ENCODE results near the gene SMARCAD1.

Gene SMARCAD1, protein sequence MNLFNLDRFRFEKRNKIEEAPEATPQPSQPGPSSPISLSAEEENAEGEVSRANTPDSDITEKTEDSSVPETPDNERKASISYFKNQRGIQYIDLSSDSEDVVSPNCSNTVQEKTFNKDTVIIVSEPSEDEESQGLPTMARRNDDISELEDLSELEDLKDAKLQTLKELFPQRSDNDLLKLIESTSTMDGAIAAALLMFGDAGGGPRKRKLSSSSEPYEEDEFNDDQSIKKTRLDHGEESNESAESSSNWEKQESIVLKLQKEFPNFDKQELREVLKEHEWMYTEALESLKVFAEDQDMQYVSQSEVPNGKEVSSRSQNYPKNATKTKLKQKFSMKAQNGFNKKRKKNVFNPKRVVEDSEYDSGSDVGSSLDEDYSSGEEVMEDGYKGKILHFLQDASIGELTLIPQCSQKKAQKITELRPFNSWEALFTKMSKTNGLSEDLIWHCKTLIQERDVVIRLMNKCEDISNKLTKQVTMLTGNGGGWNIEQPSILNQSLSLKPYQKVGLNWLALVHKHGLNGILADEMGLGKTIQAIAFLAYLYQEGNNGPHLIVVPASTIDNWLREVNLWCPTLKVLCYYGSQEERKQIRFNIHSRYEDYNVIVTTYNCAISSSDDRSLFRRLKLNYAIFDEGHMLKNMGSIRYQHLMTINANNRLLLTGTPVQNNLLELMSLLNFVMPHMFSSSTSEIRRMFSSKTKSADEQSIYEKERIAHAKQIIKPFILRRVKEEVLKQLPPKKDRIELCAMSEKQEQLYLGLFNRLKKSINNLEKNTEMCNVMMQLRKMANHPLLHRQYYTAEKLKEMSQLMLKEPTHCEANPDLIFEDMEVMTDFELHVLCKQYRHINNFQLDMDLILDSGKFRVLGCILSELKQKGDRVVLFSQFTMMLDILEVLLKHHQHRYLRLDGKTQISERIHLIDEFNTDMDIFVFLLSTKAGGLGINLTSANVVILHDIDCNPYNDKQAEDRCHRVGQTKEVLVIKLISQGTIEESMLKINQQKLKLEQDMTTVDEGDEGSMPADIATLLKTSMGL

DNA sequence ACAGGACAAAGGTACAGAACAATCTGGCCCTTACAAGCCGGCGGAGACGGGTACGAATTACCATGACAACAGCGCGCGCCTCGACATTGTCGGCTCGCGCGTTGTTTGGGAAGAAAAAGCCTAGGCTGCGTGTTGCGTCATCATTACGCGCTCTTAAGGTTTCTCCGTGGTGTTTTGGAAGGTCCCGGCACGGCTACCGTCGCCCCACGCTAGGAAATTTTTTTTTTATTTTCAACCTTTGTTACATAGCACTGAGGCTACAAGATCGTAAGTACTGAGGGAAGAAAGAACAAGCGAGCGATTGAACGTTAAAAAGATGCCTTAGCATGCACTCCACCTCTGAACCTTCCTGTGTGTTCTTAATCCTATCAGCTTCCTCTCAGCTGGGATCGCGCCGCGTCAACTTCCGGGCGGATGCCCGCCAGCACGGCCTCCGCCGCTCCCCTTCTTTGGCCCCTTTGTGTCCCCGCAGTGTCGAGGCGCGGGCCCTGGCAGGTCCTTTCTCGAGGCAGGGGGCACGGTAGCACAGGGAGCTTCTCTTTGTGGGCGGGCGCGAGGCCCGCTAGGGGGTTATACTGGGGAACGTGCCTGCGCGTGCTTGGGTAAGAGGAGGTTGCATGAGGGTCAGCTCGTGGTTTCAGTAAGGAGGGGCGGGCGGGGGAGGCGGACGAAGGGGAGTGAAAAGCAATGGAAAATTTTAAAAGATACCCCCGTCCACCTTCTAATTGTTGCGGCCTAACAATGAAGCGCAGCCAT, at the start of gene SMARCAD1:
SMARCAD1 (plus strand) TSS at position 397 of the 756 bp plus-strand sequence. CDS start 530 bp downstream, outside the sequence.
- peak; percentile 81 to 85 for DNase-seq

DNA sequence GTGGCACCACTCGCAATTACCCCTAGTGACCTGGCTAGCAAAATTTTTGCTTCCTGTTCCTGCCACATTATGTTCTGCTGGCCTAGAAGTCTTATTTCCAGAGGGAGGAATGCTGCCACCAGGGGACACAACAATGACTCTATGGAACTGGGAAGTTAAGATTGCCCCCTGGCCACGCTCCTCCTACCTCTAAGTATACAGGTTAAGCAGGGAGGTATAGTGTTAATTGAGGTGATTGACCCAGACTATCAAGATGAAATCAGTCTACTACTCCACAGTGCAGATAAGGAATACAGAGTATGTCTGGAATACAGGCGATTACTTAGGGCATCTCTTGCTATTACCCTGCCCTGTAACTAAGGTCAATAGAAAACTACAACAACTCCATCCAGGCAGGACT, 48.8 kb upstream of the SMARCAD1 start:
- DNase-seq, result no peak

GRCh38 chr4:94159790-94160189, 47.9 kb upstream of the SMARCAD1 start:
- no peak for DNase-seq

DNA sequence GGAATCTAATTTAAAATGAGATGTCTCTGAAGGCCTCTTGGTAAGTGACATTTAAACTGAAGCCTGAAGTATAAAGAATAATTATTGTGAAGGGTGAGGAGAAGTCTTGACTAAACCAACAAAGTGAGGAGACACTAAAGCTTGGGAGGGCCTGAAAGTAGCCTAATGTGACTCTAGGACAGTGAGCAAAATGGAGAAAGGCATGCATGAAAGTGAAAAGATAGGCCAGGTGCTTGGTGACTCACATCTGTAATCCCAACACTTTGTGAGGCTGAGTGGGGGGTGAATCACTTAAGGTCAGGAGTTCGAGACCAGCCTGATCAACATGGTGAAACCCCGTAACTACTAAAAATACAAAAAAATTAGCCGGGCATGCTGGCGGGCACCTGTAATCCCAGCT, 46.9 kb upstream of the SMARCAD1 start:
- no peak for DNase-seq

- DNase-seq, result no peak
Measured at GRCh38 chr4:94165256-94165655, 42.4 kb upstream of the SMARCAD1 start.

DNA sequence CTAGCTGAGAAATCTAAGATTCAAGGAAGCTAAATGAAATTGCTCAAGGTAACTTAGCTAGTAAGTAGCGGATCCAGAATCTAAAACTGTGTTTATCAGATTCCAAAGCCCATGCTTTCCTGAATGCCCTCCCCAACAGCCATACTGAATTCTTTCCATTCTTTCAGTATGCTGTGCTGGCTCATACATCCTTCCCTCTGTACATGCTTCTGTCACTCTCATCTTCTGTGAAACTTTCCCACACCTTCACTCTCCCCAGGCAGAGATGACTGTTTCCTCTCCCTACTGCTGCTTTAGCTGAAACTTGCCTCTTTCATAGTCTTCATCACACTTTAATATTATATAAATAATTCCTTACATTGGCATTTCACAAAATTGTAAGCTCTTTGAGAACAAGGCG, 39.3 kb upstream of the SMARCAD1 start:
- no peak for DNase-seq

DNA sequence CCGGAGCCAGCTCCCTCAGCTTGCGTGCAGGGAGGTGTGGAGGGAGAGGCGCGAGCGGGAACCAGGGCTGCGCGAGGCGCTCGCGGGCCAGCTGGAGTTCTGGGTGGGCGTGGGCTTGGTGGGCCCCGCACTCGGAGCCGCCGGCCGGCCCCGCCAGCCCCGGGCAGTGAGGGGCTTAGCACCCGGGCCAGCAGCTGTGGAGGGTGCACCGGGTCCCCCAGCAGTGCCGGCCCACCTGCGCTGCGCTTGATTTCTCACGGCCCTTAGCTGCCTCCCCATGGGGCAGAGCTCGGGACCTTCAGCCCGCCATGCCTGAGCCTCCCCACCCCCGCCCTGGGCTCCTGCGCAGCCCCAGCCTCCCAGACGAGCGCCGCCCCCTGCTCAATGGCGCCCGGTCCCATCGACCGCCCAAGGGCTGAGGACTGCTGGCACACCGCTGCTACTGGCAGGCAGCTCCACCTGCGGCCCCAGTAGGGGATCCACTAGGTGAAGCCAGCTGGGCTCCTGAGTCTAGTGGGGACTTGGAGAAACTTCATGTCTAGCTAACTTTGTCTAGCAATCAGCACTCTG, 37.8 kb upstream of the SMARCAD1 start:
- no peak for DNase-seq

DNA sequence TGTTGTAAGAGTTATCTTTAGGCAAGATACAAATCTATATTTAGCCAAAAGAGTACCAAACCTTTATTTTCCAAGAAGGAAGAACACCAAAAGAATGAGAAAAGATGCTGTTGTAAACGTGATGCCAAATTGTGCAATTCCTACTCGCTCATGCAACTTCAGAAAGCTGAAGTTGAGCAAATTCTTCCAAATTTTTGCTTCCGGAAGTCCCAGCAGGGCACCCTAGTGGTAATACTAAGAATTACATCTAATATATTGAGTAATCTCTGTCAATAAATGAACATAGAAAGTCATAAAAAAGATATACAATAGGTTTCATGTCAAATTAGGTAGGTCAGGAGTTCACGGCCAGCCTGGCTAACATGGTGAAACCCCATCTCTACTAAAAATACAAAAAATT, 36.0 kb upstream of the SMARCAD1 start:
- no peak for DNase-seq

DNA sequence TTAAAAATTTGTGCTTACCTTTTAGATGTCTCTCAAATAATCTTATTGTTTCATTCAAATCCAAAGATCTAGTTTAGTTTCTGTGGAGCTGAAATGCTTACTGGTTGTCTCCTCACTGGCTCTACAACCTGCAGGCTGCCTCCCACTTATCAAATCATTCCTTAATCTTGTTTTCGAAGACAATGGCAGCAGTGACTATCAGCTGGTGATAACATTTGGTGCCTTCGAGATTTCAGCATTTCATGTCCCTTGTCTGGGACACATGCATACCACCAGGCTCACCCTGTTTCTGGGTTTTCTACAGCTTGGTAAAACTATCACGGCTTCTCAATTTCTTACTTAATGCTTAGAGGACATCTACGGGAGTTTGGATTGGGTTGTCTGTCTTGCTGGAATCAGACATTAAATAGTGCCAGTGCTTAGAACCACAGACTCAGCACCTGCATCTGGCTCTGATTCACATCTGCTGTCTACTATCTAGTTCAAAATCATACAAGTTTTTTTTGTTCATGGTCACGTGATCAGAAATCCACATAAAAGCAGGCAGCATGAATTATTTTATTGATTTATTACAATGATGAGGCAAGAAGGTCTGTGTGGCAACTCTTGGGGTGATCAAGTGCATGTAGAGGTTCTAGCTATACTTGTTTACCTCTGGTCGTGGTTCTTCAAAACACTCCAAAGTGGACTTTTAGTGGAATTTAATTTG, 32.0 kb upstream of the SMARCAD1 start:
- no peak for DNase-seq

- no peak for DNase-seq
Measured at GRCh38 chr4:94177822-94178221, 29.8 kb upstream of the SMARCAD1 start.

DNA sequence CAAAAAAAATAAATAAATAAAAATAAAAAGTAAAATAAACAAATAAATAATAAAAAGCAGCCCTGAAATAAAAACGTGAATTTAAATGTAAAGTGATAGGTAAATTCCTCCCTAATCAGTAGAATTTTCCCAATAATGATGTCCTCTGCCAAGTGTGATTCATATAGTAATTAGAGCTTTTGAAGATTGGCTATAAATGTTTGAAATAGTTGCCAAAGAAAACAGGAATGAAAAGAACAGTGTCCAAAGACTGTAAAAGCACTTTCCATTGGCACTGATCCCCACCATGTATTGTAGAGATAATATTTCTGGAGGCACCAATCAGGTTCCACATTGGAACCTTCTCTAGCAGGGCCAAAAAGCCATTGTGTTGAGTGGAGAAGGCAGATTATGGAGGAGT, 25.9 kb upstream of the SMARCAD1 start:
- DNase-seq, result no peak

- DNase-seq, result no peak
Measured at GRCh38 chr4:94202769-94203168, 4.9 kb upstream of the SMARCAD1 start.

DNA sequence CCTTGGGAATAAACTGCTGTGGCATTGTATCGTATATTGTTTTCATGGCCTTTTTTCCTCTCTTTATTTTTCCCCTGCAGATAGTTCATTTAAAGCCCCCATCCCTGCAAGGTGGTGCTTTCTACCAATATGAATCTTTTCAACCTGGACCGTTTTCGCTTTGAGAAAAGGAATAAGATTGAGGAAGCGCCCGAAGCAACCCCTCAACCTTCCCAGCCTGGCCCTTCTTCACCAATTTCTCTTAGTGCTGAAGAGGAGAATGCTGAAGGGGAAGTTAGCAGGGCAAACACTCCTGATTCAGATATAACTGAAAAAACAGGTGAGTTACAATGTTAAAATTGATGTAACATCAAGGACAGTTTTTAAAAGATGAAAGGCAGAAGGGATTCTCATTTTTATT, 601 bp downstream of the SMARCAD1 start:
- no peak for DNase-seq

DNA sequence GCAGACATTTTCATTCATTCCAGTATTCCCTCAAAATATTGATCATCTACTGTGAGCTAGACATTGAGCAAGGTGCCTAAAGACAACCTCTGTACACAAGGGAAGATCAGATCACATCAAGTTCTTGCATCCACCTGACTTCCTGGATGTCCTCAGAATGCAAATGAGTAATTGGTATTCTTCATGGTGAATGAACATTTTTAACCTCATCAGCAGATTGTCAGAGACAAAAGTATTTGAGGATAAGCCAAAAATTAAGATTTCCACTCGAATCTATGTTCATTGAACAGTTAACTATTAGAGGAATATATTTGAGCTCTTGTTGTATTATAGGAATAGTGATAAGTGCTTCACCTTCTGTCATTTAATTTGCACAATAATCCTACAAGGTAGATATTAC, 1.3 kb downstream of the SMARCAD1 start:
- no peak for DNase-seq

- no peak for DNase-seq
Measured at GRCh38 chr4:94211861-94212260, 4.2 kb downstream of the SMARCAD1 start.

DNA sequence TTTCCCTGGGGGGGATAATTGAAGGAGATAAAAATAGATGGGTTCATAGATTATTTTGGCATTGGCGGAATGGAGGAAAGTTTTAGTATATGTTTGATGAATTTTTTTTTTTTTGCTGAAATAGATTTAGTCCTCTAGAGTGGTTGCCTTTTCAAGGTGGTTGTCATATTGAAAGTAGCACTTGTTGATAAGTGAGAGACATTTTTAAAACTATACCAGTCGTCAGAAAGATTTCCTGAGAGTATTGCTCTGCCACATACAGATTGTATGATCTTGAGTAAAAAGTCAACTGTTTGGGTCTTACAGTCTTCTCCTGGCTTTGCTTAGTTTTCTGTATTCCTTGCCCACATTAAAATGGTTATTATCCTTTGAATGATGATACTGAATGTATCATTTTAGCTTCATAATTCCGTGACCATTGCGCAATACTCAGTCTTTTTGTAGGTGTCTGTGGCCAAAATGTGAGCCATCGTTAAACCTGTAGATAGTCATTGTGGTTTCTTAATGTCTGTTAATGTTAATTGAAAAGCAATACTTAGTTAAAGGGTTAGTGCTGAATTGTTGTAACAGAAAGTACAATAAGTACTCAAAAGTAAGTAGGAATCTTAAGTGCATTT, 7.1 kb downstream of the SMARCAD1 start:
- DNase-seq, result no peak

DNA sequence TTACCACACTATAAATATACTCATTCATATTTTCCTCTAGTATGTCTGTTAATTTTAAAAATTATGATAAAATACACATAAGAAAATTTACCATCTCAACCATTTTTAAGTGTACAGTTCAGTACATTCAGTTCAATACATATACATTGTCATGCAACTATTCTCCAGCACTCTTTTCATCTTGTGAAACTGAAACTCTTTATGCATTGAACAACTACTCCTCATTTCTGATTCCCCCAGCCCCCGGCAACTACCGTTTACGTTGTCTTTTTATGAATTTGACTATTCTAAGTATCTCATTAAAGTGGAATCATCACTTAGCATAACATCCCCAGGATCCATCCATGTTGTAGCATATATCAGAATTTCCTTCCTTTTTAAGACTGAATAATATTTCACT, 8.7 kb downstream of the SMARCAD1 start:
- DNase-seq, result no peak

DNA sequence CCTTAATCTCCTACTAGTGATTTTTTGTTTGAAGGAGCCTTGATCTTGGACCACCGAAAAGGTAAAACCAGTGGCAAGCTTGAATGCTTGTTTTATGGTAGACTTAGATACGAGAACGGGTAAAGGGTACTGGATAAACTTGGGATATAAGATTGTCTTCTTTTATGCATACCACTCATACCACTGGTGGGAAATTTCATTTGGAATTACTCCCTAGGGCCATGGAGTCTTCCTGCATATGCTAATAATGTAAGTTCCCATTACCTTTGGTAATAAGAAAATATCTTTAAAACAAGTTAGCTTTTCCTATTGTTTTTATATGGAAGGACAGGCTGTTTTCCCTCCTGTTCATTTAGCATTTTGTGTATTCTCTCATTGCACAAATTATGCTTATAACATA, 11.7 kb downstream of the SMARCAD1 start:
- no peak for DNase-seq

GRCh38 chr4:94221916-94222315, 14.3 kb downstream of the SMARCAD1 start:
- no peak for DNase-seq

- no peak for DNase-seq
Measured at GRCh38 chr4:94225449-94225848, 17.8 kb downstream of the SMARCAD1 start.

DNA sequence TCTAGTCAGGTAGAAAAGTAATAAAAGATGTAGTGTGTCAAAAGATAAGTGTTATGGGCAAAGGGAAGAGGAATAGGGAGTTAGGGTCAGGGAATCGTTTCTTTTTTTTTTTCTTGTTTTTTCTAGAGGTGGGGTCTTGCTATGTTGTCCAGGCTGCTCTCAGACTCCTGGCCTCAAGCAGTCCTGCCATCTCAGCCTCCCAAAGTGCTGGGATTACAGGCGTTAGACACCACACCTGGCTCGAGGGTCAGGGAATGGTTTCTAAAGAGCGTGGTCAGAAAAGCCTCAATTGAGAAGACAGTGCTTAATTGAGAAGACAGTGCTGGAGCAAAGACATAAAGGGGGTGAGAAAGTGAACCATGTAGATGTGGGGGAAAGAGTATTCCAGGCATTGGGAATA, 19.1 kb downstream of the SMARCAD1 start:
- DNase-seq, result no peak
